Neural crest cell (in vitro differentiated cells): ENCODE measurements around the gene CYYR1. TPM values are rescaled to one million over a fixed set of nuclear protein-coding genes. Genes with fewer than 3 reads are reported as not detected.

Experiments used
- DNase-seq: peaks from one replicate; pipeline ENCODE4 v3.0.0; 2021; ENCODE audit warnings: low read depth, mixed read lengths, low spot score
- H3K27ac Mint-ChIP-seq: one replicate; pipeline ENCODE4 v1.8.0; 2021; ENCODE audit warnings: mild to moderate bottlenecking, mixed read lengths; ENCODE audit not compliant: unreplicated experiment
- H3K27me3 Mint-ChIP-seq: 2 replicates; pipeline ENCODE4 v1.8.0; 2021; ENCODE audit warnings: low read depth, mild to moderate bottlenecking, mixed read lengths
- H3K36me3 Mint-ChIP-seq: 2 replicates; pipeline ENCODE4 v1.8.0; 2021; ENCODE audit warnings: low read depth, mild to moderate bottlenecking, mixed read lengths
- H3K4me1 Mint-ChIP-seq: 2 replicates; pipeline ENCODE4 v1.8.0; 2021; ENCODE audit warnings: mixed read lengths
- H3K4me3 Mint-ChIP-seq: one replicate; pipeline ENCODE4 v1.8.0; 2021; ENCODE audit warnings: mild to moderate bottlenecking, mixed read lengths
- H3K9me3 Mint-ChIP-seq: 2 replicates; pipeline ENCODE4 v1.8.0; 2021; ENCODE audit warnings: mixed read lengths
- total RNA-seq: library from RNA; stranded (reverse); gene quantifications from 2 replicates; pipeline ENCODE4 v1.2.1, GENCODE V29; 2021
- TF ChIP-seq, protein P1 (sequence below): fragments of 200-600 bp; sonication (generic); conservative IDR thresholded peaks from 2 replicates; pipeline ENCODE4 v1.5.0; 2021; ENCODE audit warnings: antibody characterized with exemption, mild to moderate bottlenecking

The CYYR1 gene
- total RNA-seq, 1 donor from 2014 or later, result 18.2 TPM

GRCh38 chr21:26489781-26490180, 83.3 kb downstream of the CYYR1 start:
- peaks cover 13% of the 10 kb centered on the region for H3K4me1 Mint-ChIP-seq
- TF ChIP-seq, protein P1, sequence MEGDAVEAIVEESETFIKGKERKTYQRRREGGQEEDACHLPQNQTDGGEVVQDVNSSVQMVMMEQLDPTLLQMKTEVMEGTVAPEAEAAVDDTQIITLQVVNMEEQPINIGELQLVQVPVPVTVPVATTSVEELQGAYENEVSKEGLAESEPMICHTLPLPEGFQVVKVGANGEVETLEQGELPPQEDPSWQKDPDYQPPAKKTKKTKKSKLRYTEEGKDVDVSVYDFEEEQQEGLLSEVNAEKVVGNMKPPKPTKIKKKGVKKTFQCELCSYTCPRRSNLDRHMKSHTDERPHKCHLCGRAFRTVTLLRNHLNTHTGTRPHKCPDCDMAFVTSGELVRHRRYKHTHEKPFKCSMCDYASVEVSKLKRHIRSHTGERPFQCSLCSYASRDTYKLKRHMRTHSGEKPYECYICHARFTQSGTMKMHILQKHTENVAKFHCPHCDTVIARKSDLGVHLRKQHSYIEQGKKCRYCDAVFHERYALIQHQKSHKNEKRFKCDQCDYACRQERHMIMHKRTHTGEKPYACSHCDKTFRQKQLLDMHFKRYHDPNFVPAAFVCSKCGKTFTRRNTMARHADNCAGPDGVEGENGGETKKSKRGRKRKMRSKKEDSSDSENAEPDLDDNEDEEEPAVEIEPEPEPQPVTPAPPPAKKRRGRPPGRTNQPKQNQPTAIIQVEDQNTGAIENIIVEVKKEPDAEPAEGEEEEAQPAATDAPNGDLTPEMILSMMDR, result peak; percentile 16
- H3K9me3 Mint-ChIP-seq, result peaks cover 6% of the 10 kb centered on the region
- no peaks in the 10 kb centered on the region for H3K27me3 Mint-ChIP-seq
- no peak overlapping the region for H3K27ac Mint-ChIP-seq
- H3K36me3 Mint-ChIP-seq, result peaks cover 10% of the 10 kb centered on the region
- no peak overlapping the region for H3K4me3 Mint-ChIP-seq
- DNase-seq, result no peak

DNA sequence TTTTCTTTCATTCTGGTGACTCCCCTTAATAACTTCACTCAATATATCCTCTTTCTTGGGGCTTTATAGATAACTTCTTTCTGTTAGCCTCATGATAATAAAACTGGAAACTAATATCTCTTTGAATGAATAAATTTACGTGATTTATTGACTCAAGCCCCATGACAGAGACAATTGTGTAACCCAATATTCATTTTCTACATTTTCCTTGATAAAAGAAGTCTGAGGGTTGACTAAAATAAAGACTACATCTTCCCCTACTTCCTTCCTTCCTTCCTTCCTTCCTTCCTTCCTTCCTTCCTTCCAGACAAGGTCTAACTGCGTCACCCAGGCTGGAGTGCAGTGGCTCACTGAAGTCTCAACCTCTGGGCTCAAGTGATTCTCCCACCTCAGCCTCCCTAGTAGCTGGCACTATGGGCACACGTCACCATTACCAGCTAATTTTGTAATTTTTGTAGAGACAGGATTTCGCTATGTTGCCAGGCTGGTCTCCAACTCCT, 85.1 kb downstream of the CYYR1 start:
- no peak overlapping the region for H3K27ac Mint-ChIP-seq
- H3K27me3 Mint-ChIP-seq, result no peaks in the 10 kb centered on the region
- no peak overlapping the region for H3K4me3 Mint-ChIP-seq
- no peak for DNase-seq
- peaks cover 10% of the 10 kb centered on the region for H3K36me3 Mint-ChIP-seq
- H3K4me1 Mint-ChIP-seq, result peaks cover 13% of the 10 kb centered on the region
- peaks cover 6% of the 10 kb centered on the region for H3K9me3 Mint-ChIP-seq
- TF ChIP-seq, protein P1, result no peak

- Mint-ChIP-seq H3K4me3 (no peak overlapping the region), H3K27ac (no peak overlapping the region), H3K4me1 (no peaks in the 10 kb centered on the region), H3K36me3 (peaks cover 48% of the 10 kb centered on the region), H3K27me3 (no peaks in the 10 kb centered on the region), H3K9me3 (peaks cover 3% of the 10 kb centered on the region)
- no peak for DNase-seq
- TF ChIP-seq, protein P1, result no peak
These were observed 99.6 kb downstream of the CYYR1 start for GRCh38 chr21:26473471-26473870.

DNA sequence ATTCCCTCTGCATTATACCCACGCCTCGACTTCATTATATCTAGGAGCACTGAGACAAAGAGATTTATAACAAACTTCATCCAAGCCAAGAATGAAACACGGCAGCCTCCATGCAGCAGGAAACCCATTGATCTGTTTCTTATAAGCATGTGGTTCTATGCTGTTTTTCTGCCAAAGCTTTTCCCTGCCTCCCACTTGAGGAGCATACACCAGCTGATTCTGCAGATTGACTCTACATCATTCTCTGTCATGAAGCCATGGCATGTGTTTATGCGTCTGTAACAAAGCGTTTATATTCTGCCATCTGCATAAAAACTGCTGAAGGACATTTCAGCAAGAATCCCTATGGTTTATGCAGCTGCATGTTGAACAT, 102.0 kb downstream of the CYYR1 start:
- Mint-ChIP-seq H3K4me1 (no peaks in the 10 kb centered on the region), H3K27ac (no peak overlapping the region), H3K36me3 (peaks cover 38% of the 10 kb centered on the region), H3K9me3 (peaks cover 3% of the 10 kb centered on the region), H3K27me3 (no peaks in the 10 kb centered on the region), H3K4me3 (no peak overlapping the region)
- TF ChIP-seq, protein P1, result no peak
- no peak for DNase-seq

- peaks cover 34% of the 10 kb centered on the region for H3K36me3 Mint-ChIP-seq
- peaks cover 3% of the 10 kb centered on the region for H3K9me3 Mint-ChIP-seq
- H3K27ac Mint-ChIP-seq, result no peak overlapping the region
- DNase-seq, result no peak
- TF ChIP-seq, protein P1, result no peak
- no peaks in the 10 kb centered on the region for H3K4me1 Mint-ChIP-seq
- H3K4me3 Mint-ChIP-seq, result no peak overlapping the region
- no peaks in the 10 kb centered on the region for H3K27me3 Mint-ChIP-seq
These were observed 102.6 kb downstream of the CYYR1 start for GRCh38 chr21:26470351-26471098.
